Measurements from ENCODE around the gene KAZN.

GRCh38 chr1:14936815-14937214, 338.3 kb downstream of the KAZN start:
- no peak for TF ChIP-seq CTCF (tag by site-specific recombination; IDR thresholded peaks at IDR 0.05)
- TF ChIP-seq ZFP41 (tag by site-specific recombination; IDR thresholded peaks at IDR 0.05; ENCODE audit: borderline replicate concordance), result no peak

Measured in HEK293 (cell line).